ENCODE measurements around the gene OR5AK2.
"Not testable (repeated sequence)": the region's sequence is repeated elsewhere in the genome, so short reads cannot be mapped to it uniquely, and the experiment has no call there.

The OR5AK2 gene

GRCh38 chr11:56988614-56989013 lies at the start of gene OR5AK2:
Gene OR5AK2 (plus strand): TSS chr11:56988914. CDS start chr11:56988914, 0 bp downstream.
- no peak for DNase-seq (ENCODE audit: low read depth in 2 of 2)

DNA sequence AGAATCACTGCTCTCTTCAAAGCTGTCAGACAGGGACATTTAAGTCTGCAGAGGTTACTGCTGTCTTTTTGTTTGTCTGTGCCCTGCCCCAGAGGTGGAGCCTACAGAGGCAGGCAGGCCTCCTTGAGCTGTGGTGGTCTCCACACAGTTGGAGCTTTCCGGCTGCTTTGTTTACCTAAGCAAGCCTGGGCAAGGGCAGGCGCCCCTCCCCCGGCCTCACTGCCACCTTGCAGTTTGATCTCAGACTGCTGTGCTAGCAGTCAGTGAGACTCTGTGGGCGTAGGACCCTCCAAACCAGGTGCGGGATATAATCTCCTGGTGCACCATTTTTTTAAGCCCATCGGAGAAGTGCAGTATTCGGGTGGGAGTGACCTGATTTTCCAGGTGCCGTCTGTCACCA lies 43.2 kb upstream of the OR5AK2 start:
- not testable (repeated sequence) for DNase-seq (ENCODE audit: low read depth in 2 of 2)

- no peak for DNase-seq (ENCODE audit: low read depth in 2 of 2)
These were observed 39.7 kb upstream of the OR5AK2 start for GRCh38 chr11:56948991-56949515.

- no peak for DNase-seq (ENCODE audit: low read depth in 2 of 2)
These were observed 38.2 kb upstream of the OR5AK2 start for GRCh38 chr11:56950510-56950909.

DNA sequence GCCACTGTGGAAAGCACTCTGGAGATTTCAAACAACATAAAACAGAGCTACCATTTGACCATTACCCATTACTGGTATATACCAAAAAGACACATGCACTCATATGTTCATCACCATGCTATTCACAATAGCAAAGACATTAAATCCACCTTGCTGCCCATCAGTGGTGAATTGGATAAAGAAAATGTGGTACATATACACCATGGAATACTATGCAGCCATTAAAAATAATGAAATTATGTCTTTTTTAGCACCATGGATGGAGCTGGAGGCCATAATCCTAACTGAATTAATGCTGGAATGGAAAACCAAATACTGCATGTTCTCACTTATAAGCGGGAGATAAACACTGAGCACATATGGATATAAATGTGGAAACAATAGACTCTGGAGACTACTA lies 34.8 kb upstream of the OR5AK2 start:
- not testable (repeated sequence) for DNase-seq (ENCODE audit: low read depth in 2 of 2)

DNA sequence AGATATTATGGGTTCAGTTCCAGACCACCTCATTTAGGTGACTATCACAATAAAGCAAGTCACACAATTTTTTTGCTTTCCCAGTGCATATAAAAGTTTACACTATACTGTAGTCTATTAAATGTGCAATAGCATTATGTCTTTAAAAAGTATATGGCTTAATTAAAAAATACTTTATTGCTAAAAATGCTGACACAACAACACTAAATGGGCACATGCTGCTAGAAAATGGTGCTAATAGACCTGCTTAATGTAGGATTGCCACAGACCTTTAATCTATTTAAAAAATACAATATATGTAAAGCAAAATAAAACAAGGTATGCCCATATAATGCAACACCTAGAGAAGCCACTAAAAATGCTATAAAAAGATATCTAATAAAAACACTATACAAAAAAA lies 27.1 kb upstream of the OR5AK2 start:
- DNase-seq (ENCODE audit: low read depth in 2 of 2) = no peak

DNA sequence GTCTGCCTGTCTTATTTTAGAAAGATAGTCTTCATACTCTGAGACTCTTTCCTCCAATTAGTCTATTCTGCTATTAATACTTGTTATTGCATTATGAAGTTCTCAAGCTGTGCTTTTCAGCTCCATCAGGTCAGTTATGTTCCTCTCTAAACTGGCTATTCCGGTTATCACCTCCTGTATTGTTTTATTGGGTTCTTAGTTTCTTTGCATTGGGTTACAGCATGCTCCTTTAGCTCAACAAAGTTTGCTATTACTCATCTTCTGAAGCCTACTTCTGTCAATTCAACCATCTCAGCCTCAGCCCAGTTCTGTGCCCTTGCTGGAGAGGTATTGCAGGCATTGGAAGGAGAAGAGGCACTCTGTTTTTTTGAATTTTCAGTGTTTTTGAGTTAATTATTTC lies 21.0 kb upstream of the OR5AK2 start:
- DNase-seq (ENCODE audit: low read depth in 2 of 2) = no peak

GRCh38 chr11:56968524-56968923 lies 20.2 kb upstream of the OR5AK2 start:
- no peak for DNase-seq (ENCODE audit: low read depth in 2 of 2)

- no peak for DNase-seq (ENCODE audit: low read depth in 2 of 2)
These were observed 11.4 kb upstream of the OR5AK2 start for GRCh38 chr11:56977314-56977713.

GRCh38 chr11:56990702-56991101 lies 2.0 kb downstream of the OR5AK2 start:
- no peak for DNase-seq (ENCODE audit: low read depth in 2 of 2)

GRCh38 chr11:56994532-56994931 lies 5.8 kb downstream of the OR5AK2 start:
- no peak for DNase-seq (ENCODE audit: low read depth in 2 of 2)

GRCh38 chr11:57001674-57002401 lies 13.1 kb downstream of the OR5AK2 start:
- no peak for DNase-seq (ENCODE audit: low read depth in 2 of 2)

DNA sequence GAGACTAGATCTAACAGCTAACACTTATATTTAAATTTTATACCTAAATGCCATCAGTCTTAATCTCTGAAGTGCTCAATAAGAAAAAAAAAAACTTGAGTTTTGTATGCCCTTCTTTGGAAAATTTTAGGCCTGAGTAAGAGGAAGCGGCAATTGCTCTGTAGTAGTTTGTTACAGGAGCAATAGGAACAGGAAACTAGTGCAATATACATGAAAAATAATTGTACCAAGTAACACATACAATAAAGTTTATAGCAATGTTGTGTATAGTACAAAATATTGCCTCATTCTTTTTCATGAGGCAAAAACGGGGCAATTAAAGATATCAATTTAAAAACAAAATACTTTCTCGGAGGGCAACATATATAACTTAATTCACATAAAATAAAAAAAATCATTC lies 19.7 kb downstream of the OR5AK2 start:
- no peak for DNase-seq (ENCODE audit: low read depth in 2 of 2)

- DNase-seq (ENCODE audit: low read depth in 2 of 2) = no peak
These were observed 27.0 kb downstream of the OR5AK2 start for GRCh38 chr11:57015679-57016078.

GRCh38 chr11:57031556-57031955 lies 42.8 kb downstream of the OR5AK2 start:
- DNase-seq (ENCODE audit: low read depth in 2 of 2) = no peak

Measured in stimulated activated CD4-positive, alpha-beta T cell treated with anti-CD3 and anti-CD28 coated beads, Interleukin-1b, Interleukin-23, amount 100 ng/mL, for 4 hours (primary cell).